ENCODE data around the gene RNFT2.

Gene RNFT2, protein sequence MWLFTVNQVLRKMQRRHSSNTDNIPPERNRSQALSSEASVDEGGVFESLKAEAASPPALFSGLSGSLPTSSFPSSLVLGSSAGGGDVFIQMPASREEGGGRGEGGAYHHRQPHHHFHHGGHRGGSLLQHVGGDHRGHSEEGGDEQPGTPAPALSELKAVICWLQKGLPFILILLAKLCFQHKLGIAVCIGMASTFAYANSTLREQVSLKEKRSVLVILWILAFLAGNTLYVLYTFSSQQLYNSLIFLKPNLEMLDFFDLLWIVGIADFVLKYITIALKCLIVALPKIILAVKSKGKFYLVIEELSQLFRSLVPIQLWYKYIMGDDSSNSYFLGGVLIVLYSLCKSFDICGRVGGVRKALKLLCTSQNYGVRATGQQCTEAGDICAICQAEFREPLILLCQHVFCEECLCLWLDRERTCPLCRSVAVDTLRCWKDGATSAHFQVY

DNA sequence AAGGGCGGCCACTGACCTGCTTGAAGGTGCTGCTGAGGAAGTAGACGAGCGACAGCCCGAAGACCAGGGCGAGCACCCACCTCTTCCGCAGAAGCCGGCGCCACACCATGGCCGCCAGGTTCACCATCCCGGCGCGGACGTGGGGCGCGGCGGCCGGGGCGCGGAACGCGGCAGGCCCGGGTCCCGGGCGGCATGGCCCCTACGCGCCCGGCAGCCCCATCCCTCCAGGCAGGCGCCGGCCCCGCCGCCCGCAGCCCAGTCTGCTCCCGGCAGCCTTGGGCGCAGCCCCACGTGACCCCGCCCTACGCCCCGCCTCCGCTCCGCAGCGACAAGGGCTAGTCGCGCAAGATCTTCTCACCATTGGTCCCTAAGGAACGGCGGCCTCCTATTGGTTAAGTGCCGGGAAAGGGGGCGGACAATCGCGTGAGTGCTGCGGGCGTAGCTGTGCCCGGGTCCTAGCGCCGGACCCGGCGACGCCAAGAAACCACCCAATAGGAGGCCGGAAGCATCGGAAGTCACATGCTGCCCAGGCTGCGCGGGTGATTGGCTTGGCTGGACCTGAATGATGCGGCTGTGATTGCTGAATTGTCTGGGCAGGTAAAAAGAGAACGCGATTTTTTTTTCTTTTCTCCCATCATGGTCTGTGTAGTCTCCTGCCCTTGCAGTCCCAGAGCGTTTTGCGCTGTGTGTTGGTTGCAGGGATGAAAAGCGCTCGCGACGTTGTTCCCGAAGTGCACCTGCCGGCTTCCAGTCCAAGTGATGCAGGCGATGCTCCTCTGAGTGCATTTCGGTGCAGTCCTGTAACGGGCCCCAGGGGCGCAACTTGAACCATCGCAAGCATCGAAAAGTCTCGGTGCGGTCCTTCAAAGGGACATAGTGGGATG, at the start of gene RNFT2, which contains the start of gene SPRING1:
TSS of gene RNFT2 (plus strand) at position 542 of the 884 bp plus-strand sequence. CDS start 2,183 bp downstream, outside the sequence.
TSS of gene SPRING1 (minus strand) at position 296 of the 884 bp plus-strand sequence. CDS start at position 127, 169 bp downstream.
- DNase-seq (ENCODE audit: low spot score) = peak; percentile 99

DNA sequence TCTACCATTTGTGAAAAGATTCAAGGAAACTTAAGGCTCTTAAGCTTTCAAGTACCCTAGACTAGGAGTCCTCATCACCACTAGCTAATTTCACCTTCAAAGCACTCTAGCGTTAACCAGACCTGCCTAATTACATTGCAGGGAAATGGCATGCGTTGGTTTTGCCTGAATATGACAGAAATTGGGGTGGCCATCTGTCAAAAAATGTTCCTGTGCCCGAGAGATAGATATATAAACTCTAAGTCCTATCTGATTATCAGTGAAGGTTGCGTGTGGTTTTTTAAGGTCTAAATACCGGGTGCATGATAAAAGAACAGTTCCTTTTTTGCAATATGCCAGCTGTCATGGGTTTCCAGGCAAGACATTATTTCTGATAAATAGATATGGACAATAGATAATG, 48.6 kb upstream of the RNFT2 start:
- DNase-seq (ENCODE audit: low spot score) = no peak

DNA sequence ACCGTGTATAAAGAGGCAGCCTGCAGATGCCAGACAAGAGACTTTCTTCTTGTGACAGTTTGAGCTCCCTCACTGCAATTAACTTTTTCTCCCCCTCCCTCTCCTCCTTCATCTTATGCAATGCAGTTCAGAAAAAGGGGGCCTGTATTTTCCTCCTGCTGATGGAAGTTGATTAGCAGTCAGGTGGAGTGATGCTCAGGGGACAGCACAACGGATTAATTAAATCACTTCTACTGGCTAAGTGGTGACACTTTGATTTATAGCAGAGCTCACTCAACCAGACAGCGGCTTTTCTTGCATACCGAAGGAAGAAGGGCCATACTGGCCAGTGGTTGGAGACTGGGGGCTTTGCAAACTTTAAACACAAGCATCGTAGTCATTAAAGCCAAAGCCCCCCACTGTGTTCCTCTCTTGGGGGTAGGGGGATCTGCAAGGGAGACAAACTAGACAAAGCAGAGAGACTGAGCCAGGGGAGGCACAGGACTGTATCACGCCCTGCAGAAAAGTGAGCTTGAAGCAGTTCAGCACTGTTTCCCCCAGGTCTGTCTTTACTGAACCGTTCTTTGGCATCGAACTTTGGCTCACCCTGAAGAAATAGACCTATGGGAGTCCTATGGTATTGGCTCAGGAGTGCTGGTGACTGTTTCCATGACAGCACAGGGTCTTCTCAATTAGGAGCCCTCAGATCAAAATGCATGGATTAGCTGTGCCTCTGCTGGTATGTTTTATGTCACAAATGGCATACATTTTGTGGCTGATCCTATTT, 48.0 kb upstream of the RNFT2 start:
- DNase-seq (ENCODE audit: low spot score) = no peak

DNA sequence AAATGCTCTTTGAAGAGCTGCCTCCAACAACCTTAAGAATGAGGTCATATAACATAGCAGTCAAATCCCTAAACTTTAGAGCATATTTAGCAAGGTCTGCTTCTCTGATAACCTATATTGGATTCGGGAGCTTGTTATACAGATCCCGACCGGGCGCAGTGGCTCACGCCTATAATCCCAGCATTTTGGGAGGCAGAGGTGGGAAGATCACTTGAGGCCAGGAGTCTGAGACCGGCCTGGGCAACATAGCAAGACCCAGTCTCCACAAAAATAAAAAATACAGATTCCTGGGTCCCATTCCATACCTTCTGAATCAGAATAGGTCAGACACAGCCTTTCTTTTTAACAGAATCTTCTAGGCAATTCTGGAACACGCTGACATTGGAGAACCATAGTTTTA, 46.9 kb upstream of the RNFT2 start:
- DNase-seq (ENCODE audit: low spot score) = no peak

DNA sequence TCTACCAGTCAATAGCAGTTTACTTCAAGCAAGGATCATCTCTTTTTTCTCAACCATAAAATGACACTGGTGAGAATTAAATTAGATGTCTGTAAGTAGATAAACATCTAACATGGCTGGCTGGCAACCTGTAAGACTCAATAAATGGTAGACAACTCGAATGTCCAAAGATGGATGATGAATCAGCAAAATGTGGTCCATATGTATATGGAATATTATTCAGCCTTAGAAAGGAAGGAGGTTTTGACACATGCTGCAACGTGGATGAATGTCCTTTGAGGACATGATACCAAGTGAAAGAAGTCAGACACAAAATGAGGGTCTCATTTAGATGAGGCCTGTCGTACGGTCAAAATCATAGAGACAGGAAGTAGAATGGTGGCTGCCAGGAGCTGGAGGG, 46.5 kb upstream of the RNFT2 start:
- DNase-seq (ENCODE audit: low spot score) = no peak

DNA sequence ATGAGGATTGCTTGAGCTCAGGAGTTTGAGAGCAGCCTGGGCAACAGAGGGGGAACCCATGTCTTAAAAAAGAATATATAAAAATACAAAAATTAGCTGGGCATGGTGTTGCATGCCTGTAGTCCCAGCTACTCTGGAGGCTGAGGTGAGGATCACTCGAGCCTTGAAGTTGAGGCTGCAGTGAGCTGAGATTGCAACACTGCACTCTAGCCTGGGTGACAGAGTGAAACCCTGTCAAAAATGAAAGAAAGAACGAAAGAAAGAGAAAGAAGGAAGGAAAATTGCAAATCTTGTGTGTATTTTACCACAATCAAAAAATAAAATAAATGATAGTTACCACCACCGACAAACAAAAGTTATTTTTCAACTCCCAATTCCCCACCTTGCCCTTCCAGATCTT, 45.5 kb upstream of the RNFT2 start:
- DNase-seq (ENCODE audit: low spot score) = no peak

DNA sequence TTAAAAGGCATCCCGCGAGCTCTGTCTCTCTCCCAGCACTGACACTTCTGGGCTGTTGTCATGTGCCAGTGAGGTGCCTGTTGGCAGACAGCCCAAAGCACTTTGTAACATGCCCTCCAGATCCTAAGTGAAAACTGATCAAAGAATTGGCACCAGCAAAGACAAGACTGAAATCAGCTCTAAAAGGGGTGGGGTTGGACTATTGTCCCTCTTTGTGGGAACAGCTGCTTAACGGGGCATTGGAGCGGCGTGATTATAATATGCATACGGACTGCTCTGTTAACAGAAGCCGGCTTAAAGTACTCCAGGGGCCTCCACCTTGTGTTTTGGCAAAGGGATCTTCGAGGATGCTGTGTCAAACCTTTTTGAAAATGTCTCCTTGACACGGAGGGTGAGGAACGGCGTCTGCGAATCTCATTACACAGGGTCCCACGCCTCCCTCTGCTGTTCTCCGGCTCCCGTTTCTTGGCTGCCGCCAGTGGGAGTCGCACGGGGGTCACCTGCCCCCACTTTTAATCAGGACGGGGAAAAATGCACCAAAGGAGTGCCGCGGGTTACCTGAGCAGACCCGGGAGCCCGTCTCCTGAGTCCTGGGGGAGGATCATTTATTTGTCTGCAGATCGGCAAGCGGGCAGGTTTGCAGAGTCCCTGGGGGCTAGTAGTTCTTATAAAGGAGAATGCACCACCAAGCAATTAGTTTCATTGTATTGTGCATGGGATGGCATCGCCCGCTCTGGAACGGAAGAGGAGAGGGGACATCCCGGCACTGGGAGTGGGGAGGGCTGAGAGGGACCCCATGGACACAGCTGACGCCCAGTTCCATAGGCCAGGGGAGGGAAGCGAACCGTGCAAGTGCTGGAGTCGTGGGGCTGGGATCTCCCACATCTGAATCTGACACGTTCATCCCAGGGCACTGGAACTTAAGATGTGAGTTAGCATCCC, 44.6 kb upstream of the RNFT2 start:
- DNase-seq (ENCODE audit: low spot score) = no peak

DNA sequence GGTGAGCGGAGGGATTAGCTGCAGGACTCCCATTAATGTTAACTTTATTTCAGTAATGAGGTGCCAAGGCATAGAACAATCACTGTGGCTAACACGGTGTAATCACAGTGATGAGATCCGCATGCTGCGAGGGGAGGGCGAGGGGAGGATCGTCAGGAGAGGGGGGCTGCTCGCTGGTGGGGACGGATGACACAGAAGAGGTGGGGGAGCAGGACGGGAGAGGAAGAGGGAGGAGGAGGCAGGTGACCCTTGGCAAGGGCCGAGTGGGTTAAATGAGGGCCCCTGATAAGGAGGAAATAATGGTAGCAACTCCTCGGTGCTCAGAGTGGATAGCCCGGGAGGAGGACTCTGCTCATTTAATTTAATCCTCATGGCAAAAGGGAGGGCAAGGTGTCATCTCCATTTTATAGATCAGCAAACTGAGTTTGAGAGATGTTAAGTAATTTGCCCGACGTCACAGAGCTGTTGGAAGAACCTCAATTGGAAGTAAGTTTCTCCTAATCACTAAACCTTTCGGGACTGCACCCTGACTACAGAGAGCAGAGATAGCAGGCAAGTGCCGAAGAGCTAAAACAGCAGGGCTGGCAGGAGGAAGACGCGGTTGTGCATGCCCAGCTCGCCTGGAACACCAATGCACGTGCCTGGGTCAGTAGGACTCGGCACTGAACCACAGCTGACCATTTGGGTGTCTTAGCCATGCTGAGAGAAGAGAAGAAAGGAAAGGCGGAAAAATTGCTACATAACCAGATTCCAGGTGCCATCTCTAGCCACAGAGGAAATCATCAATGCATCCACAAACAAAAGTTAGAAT, 43.3 kb upstream of the RNFT2 start:
- DNase-seq (ENCODE audit: low spot score) = no peak

DNA sequence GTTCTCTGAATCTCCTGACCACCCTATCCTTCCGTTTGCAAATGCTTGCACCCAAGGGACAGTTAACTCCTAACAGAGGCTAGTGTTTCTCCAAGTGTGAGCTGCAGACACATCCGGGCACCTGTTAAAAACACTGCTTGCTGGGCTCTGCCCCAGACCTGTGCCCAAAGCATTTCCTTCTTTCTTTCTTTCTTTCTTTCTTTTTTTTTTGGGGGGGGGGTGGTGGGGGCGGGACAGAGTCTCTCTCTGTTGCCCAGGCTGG, 42.7 kb upstream of the RNFT2 start:
- no peak for DNase-seq (ENCODE audit: low spot score)

DNA sequence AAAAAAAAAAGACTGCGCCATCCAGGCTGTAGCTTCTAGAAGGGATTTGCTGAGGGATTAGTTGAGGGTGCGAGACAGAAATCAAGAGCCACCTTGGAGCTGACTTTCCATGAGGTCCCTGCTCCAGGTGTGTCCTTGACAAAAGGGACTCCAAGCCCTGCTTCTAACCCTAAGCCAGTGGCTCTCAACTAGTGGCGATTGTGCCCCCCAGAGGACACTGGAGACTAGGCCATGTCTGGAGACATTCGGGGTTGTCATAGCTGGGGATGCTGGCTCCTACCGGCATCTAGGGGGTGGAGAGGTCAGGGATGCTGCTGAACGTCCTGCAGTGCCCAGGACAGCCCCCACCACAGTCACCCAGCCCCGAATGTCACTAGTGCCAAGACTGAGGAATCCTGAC, 40.8 kb upstream of the RNFT2 start:
- DNase-seq (ENCODE audit: low spot score) = no peak

DNA sequence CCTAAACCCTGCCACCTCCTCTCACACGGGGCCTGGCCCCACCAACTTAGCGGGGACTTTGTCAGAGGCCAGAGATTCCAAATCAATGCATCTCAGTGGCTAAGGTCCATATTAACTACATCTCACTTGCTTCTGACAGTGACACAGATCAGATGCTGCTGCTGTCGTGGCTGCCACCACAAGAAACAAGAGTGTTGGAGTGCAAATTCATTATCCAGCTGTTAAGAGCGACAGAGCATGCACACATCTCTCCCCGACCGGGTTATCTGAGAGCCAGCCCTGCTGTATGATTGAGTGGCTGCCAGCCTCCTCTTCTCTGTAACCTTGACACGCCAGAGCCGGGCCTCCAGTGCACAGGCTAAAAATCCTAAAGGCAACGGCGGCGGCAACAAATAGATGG, 40.4 kb upstream of the RNFT2 start:
- no peak for DNase-seq (ENCODE audit: low spot score)

DNA sequence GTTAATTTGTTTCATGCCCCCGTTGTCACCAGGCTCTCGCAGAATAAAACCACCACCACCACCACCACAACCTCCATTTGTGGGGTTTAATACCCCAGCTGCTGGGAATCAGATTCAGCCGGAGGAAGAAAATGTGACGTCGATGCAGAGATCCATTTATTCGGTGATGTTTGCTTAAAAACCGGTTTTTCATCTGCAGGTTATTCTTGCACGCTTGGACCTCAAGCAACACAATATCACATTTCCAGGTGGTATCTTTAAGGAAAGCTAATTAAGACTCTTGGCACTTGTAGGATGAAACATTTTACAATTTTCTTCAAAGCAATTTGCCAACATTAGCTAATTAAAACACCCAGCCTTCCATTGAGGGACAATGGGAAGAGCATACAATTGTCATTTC, 40.0 kb upstream of the RNFT2 start:
- DNase-seq (ENCODE audit: low spot score) = no peak

DNA sequence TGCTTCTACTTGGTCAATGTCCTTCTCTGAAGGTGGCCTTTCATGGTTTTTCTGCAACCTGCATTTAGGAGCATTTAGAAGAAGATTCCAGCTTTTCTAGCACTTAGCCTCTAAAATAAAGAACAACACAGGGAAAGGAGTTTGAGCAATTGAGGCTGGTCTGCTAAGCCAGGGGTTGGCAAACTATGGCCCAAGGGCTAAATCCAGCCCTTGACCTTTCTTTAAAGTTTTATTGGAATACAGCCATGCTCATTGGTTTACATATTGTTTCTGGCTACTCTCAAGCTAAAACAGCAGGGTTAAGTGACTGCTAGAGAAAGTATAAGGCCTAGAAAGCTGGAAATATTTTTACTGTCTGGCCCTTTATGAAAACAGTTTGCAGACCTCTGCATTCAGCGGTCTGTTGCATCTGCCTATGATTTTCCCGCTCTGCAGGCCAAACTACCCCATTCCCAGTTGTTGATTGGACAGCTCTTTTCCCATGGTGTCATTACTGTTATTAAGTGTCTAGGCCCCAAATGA, 39.5 kb upstream of the RNFT2 start:
- no peak for DNase-seq (ENCODE audit: low spot score)

DNA sequence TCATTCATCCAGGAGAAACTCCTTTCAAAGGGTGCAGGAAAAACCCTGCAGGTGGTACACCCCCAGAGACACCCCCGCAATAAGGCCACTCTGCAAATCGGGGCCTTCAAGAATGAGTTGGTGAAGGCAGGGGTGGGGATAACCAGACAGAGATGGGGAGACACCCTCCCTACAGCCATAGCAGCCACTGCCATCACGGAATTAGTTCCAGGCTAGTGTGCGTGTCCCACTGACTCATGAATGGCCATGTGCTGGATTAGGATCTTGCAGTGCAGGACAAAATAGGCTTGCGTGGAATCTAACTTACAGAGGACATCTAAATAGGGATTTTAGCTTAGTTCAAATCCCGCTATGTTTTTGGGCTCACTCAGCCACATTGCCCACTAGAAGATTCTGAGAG, 38.0 kb upstream of the RNFT2 start:
- no peak for DNase-seq (ENCODE audit: low spot score)

DNA sequence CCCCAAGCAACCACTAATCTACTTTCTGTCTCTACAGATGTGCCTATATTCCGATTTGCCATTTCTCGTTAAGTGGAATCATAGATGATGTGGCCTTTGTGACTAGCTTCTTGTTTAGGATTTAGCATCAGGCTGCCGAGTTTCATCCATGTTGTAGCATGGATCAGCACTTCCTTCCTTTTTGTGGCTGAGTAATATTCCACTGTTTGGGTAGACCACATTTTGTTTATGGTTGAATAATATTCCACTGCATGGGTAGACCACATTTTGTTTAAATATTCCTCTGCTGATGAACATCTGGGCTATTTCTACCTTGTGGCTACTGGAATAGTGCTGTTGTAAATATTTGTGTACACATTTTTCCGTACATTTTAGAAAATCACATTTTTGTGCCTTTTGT, 36.7 kb upstream of the RNFT2 start:
- DNase-seq (ENCODE audit: low spot score) = no peak

DNA sequence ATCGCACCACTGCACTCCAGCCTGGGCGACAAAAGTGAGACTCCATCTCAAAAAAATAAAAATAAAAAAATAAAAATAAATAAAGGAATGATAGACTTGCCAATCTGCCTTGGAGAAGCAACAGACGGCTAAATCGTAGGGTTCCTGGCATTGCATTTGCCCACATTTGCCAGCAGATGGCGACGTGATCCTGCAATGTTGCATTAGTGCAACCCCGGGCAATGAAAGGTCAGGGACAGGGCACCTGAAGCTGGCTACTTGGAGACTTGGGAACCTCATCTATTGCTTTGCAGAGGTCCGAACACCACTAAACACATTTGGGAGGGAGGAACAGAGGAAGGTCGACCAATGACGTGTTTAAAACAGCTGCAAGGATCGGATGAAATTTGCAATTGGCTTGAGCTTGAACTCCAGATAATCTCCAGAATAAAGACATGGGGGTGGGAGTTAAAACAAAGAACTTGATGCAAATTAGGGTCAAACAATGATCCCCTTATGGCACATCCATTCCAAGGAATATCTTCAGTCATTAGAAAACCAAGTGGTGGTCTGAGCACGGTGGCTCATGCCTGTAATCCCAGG, 34.8 kb upstream of the RNFT2 start:
- DNase-seq (ENCODE audit: low spot score) = peak; percentile 63

DNA sequence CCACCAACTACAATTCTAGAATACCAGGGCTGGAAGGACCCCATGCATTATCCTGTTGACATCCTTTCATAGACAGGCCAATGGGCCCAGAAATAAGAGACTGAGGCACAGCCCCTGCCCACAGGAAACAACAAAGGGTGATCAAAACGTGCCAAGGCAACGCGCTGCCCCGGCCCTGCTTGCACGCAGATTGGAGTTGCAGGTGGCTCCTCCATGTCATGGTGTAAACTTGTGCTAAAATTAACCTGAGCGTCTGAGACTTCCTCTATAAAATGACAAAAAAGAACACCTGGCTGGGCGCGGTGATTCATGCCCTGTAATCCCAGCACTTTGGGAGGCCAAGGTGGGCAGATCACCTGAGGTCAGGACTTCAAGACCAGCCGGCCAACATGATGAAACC, 30.4 kb upstream of the RNFT2 start:
- no peak for DNase-seq (ENCODE audit: low spot score)

DNA sequence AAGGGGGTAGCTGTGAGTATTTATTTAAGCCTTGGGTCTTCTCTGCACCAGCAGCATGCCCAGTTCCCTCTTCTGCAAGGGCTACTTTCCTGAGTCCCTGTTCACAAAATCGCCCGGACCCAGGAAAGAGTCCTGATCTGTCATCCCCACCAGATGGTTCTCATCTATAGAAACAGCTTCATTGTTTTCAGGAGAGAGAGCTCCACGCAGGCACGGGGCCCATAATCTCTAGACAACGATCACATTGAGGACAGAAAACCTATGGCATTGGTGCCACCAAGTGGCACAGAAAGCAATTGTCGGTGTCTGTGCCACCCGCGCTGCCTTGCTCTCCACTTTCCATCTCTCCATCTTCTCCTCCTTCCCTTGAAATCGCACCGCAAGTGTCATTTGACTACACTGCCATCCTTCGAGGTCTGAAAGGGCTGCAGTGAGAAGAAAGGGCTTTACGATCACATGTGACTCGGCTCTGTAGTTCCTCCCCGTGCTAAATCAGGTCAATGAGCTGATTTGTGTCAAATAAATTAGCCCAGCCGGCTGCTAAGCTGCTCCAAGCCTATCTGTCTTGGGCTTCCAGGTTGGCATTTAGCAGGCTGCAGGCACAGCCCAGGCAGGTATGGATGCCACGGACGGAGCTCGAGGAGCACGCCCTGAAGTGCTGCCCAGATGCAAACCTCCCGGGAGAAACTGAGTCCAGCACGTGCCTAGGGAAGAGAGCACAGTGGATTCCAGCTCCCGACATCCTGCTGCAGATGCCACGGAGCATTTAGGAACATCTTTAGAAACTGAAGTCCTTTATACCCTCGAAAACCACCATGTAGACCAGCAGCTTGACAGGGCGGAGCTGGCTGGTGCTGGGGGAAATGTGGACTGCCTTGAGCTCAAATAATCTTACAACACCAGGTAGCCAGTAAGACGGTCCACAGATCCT, 29.0 kb upstream of the RNFT2 start:
- peak; percentile 63 for DNase-seq (ENCODE audit: low spot score)

DNA sequence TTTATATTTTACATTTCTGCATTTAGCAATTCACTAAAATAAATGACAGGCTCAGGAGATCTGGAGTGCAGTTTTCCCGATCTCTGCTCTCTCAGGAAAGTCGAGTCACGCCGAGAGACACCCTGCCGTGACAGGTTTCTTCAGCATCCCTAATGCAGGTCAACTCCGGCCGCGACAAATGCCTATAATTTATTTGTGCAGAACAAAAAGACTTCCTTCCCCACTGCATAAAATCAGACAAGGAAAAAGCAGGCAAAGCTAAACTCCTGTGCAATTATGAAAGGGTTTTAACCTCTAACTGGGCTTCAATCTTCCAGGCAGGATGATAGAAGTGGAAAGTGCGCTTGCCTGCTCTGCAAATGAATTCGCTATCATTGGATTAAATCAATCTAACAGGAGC, 28.3 kb upstream of the RNFT2 start:
- DNase-seq (ENCODE audit: low spot score) = no peak
